ENCODE data around the gene FSIP1.

Gene FSIP1

DNA sequence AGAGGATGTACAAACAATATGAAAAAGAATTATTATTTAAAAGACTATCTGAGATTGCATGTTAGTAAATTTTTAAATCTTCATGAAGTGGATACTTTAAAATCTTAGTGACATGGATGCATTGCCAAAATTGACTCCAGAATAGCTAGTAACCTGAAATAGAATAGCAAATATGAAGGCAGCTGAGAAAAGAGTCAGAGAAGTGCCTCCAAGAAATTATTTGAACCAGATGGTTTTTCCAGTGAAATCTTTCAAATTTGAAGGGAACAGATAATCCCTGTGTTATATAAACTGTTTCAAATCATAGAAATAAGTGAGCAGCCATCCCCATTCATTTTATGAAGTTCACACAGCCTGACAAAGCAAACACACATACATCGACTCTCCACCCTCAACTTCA is 29.6 kb downstream of the FSIP1 start:
- no peak for DNase-seq

DNA sequence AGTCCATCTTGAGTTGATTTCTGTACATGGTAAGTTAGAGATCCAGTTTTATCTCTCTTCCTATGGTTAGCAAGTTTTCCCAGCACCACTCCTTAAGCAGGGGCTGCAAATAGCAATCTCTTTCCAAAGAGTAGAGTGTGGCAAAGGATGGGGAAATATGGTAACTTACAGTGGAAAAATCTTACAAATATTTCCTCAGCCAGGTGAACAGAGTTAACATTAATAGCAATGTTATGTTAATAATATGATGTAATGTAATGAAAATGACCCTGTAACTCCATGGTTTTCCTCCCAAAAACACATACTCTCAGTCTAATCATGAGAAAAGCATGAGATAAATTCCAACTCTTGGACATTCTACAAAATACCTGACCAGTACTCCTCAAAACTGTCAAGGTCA is 30.4 kb downstream of the FSIP1 start:
- no peak for DNase-seq

DNA sequence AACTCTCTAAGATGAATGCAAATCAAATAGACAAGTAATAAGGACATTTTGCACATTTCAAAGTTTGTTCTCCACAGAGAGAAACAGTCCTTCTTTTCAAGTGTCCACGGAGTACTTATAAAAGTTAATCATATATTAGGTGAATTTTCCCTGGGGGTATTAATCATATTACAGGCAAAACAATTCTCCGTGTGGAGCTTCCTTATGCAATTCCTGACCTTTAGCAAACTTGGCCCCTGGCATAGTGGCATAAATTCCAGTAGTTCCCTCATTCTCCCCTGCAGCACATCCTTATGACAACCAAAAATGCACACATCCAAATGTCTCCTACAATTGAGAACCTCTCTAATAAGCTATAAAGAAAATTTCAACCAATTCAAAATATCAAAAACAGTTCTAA is 34.4 kb downstream of the FSIP1 start:
- no peak for DNase-seq

DNA sequence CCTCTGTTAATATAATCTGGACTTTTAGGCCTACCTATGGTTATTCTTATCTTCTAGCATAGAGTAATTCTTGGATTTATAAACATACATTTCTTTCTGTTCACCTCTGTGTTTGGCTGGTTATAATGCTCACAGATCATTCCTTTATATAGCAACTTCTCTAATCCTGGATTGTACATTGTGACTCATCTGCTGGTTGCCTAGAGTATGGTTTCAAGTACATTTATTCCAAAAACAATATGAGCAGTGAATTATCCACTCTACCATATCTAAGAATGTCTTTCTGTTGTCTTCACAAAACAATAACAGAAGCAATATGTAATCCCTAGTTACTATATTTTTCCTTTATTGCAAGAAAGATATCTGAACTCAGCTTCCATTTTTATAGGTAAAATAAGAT is 35.3 kb downstream of the FSIP1 start:
- no peak for DNase-seq

DNA sequence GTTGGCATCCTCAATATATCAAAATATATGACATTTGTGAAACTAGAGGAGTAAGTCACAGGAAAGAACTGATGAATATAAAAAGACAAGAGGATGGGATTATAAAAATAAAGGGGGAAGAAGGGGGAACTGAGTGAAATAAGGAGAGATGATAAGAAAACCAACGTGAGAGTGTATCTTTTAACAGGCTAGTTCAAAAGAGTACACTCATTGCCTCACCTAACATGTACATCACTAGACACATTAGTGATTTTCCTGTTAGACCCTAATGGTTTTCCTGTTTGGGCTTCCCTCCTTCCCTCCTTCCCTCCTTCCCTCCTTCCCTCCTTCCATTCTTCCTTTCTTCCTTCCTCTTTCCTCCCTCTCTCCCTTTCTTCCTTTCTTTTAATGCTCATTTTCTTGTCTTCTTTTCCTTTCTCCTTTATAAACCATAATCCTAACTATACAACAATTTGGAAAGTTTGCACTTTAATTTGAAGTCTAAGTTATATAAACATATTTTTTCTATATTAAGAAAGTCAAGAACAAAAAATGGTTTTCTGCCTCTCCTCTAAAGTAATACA is 35.8 kb downstream of the FSIP1 start:
- DNase-seq = no peak

GRCh38 chr15:39746176-39746575 is 36.5 kb downstream of the FSIP1 start:
- DNase-seq = no peak

- DNase-seq = no peak
These were observed 37.2 kb downstream of the FSIP1 start for GRCh38 chr15:39745415-39745814.

- no peak for DNase-seq
These were observed 38.1 kb downstream of the FSIP1 start for GRCh38 chr15:39744334-39745103.

GRCh38 chr15:39743611-39744010 is 39.0 kb downstream of the FSIP1 start:
- DNase-seq = no peak

DNA sequence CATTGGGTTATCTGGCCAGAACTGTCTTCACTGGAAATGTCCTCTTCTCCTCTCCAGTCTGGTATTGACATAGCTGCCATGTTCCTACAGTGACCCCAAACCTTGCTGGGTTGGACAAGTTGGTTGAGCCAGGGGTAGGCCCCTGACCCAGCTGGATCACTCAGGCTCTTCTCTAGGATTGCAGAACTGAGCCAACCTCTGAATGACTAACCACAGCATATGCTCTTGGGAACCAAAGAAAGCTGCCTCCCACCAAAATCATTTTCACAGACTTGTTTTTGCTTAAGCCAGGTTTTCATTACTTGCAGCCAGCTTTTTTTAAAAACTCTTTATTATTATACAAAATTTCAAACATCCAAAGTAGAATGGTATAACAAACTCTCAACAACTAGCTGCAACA is 41.4 kb downstream of the FSIP1 start:
- no peak for DNase-seq

- no peak for DNase-seq
These were observed 43.6 kb downstream of the FSIP1 start for GRCh38 chr15:39738998-39739397.

- no peak for DNase-seq
These were observed 45.5 kb downstream of the FSIP1 start for GRCh38 chr15:39737196-39737550.

DNA sequence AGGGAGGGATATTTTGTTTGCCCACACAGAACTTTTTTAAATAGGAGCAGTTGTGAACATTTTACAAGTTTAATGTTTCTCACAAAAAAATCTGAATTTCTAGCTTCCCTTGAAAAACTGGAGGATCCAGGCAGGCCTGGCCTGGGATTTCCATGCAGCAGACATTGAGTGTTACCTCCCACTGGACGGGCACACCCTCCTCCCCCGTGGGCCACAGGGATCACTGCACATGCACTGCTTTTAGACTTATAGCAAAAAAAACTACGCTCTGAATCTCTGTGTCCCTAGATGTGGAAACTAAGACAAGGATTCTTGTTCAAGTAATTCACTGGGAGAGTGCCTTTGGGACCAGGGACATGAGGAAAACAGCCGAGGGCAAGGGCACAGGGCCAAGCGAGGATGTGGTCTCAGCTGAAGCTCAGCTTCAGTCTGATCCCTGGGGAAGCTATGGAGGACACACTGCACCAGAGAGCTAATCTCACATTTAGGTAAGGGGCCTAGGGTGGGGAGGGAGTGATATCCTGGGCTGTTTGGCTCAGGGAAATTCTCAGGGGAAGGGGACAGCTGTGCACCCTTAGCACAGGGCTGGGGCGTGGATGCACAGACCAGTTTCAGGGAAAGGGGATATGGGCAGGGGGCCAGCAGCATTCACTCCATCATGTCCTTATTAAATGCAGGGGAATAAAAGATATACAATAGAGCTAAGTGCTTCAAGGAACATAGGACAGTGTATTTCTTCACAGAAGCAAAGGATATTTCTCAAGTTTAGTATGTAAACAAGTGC is 46.0 kb downstream of the FSIP1 start:
- DNase-seq = no peak

DNA sequence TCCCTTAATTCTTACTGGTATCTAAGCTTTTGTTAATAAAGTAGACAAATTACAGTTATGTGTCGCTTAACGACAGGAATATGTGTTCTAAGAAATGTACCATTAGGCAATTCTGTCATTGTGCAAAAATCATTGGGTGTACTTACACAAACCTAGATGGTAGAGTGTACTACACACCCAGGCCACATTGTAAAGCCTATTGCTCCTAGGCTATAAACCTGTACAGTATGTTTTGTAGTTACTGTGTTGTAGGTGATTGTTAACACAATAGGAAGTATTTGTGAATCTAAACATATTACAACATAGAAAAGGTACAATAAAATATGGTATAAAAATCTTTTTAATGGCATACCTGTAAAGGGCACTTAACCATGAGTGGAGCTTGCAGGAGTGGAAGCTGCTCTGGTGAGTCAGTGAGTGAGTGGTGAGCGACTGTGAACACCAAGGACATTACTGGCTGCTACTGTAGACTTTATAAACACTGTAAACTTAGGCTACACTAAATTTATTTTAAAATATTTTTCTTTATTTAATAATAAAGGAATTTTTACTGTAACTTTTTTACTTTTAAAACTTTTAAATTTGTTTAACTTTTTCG is 47.4 kb downstream of the FSIP1 start:
- no peak for DNase-seq

- no peak for DNase-seq
These were observed 51.4 kb downstream of the FSIP1 start for GRCh38 chr15:39731266-39731665.

DNA sequence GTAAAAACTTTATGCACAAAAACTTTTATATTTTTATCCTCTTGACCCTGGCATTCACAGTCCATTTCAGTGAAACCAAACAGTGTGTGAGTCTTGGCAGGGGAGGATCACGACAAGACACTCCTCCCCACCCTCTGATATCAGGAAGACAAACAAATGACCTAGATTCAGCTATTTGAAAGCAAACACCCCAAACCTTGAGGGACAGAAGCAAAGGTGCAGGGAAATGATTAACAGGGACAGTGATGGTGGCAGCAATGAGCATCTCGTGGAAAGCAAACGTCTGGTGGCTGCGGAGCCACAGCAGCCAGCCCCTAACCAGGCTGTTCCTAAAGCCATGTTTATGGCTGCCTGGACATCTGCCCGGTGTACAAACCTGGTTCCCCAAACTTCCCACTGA is 52.1 kb downstream of the FSIP1 start:
- no peak for DNase-seq

DNA sequence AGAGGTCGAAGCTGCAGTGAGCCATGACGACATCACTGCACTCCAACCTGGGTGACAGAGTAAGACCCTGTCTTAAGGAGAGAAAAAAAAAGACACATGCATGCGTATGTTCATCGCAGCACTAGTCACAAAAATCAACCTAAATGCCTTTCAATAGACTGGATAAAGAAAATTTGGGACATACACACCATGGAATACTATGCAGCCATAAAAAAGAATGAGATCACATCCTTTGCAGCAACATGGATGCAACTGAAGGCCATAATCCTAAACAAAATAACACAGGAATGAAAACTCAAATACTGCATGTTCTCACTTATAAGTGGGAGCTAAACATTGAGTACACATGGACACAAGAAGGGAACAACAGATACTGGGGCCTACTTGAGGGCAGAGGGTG is 53.1 kb downstream of the FSIP1 start:
- DNase-seq = no peak

DNA sequence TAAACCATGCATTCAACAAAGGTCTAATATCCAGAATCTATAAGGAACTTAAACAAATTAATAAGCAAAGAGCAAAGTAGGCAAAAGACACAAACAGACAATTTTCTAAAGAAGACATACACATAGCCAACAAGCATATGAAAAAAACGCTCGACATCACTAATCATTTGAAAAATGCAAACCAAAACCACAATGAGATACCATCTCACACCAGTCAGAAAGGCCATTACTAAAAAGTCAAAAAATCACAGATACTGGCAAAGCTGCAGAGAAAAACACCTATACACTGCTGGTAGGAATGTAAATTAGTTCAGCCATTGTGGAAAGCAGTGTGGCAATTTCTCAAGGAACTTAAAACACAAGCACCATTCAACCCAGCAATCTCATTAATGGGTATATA is 53.8 kb downstream of the FSIP1 start:
- no peak for DNase-seq

- no peak for DNase-seq
These were observed 60.7 kb downstream of the FSIP1 start for GRCh38 chr15:39721893-39722292.

GRCh38 chr15:39720621-39721611 is 61.7 kb downstream of the FSIP1 start:
- DNase-seq = no peak

GRCh38 chr15:39720081-39720480 is 62.6 kb downstream of the FSIP1 start:
- no peak for DNase-seq

GRCh38 chr15:39719109-39719508 is 63.5 kb downstream of the FSIP1 start:
- no peak for DNase-seq

DNA sequence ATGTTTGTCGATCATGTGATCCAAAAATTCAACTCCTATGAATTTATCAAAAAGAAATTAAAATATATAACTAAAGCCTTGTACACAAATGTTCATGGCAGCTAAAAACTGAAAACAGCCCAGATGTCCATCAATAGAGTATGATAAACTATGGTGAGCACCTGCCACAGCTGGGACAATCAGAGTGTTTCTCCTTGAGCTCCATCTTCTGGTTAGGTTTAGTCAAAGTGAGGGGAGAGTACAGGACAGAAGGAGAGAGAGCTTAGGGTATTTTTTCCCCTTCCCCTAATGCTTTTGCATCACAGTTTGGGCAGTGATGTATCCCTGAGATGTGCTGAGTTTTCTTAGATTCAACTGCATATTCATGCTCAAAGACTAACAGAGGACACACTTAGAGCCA is 65.5 kb downstream of the FSIP1 start:
- no peak for DNase-seq
